ENCODE results near the gene BNIP3. TPM values are rescaled to one million over a fixed set of nuclear protein-coding genes. Genes with fewer than 3 reads are reported as not detected.
A peak's percentile ranks its signal among the peaks of the same experiment; 100 is the strongest.

Gene BNIP3
- total and polyA plus RNA-seq, 2 of the 8 experiments (the other 6 are each of a cell fraction or from before 2014, with no cell fraction given): 25.8 to 58.9 TPM

DNA sequence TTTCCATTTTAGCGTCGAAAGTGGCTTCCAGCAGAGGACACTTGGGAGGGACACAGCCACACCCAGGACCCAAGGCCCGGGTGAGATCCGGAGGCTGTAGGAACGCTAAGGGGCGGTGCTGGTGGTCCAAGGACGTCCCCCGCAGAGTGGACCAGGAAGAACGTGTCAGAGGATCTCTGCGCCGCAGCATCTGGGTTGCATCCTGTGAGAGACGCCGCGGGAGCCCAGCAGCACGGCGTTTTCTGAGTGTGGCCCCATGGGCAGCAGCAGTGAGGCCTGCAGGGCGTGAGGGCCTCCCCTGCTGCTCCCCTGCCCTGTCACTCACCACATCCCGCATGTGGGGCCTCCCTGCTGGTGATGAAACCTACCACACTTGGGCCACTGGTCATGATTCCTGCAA lies 40.5 kb upstream of the BNIP3 start:
- Histone ChIP-seq H3K36me3 (ENCODE audit: control insufficient read depth in 2 of 4, insufficient read depth in 4 of 4, low read length in 3 of 4) (no peaks in the 10 kb centered on the region), H2BK20ac (ENCODE audit: low read length) (peak overlapping the region; percentile 1; the same call in 1 of the 2 replicates), H3K27me3 (replicated peaks in 1 of 4; ENCODE audit: control insufficient read depth in 3 of 4, extremely low read depth in 1 of 4, insufficient read depth in 3 of 4, low read length in 3 of 4) (peaks cover 0 to 8% (median 1%) of the 10 kb centered on the region in 4 experiments; a peak in 3 of 7 replicates), H2BK120ac (replicated peaks; ENCODE audit: low read depth, low read length) (no peak overlapping the region), H3K9me3 (ENCODE audit: insufficient read depth in 2 of 2, low read depth in 1 of 2, low read length in 1 of 2) (no peaks in the 10 kb centered on the region; a peak in 1 of 4 replicates), H3K4me2 (ENCODE audit: insufficient read depth in 1 of 2, low read depth in 2 of 2, low read length in 2 of 2) (no peak overlapping the region), H3K79me1 (ENCODE audit: low read depth, low read length) (peaks cover 2% of the 10 kb centered on the region; the same call in 1 of the 2 replicates), H2AFZ (ENCODE audit: low read length) (no peak overlapping the region), H3K18ac (ENCODE audit: extremely low read depth, low read length) (no peak overlapping the region), H3K79me2 (ENCODE audit: control insufficient read depth in 1 of 2, insufficient read depth in 2 of 2, low read length in 2 of 2) (no peaks in the 10 kb centered on the region), H3K23me2 (ENCODE audit: low read depth, low read length) (no peaks in the 10 kb centered on the region), H4K91ac (replicated peaks; ENCODE audit: insufficient read length, low read length) (no peak overlapping the region), H3K14ac (ENCODE audit: insufficient read length) (no peak overlapping the region), H3K56ac (replicated peaks; ENCODE audit: insufficient read length, low read depth, low read length) (no peak overlapping the region), H3K4ac (replicated peaks; ENCODE audit: insufficient read length, low read depth, low read length) (no peak overlapping the region), H3K27ac (ENCODE audit: low read depth, low read length) (no peak overlapping the region), H3K23ac (ENCODE audit: insufficient read length) (no peak overlapping the region), H3K4me3 (ENCODE audit: extremely low read depth in 1 of 4, insufficient read depth in 2 of 4, low read depth in 3 of 4, low read length in 4 of 4) (no peak overlapping the region), H2AK5ac (ENCODE audit: low read depth, low read length) (no peak overlapping the region; the same call in 1 of the 2 replicates), H4K5ac (ENCODE audit: insufficient read length, low read depth, low read length) (no peak overlapping the region), H2BK5ac (ENCODE audit: low read depth, low read length) (no peak overlapping the region), H4K8ac (ENCODE audit: extremely low read depth, insufficient read depth, low read length) (no peak overlapping the region), H3K4me1 (replicated peaks in 1 of 4; ENCODE audit: control insufficient read depth in 3 of 4, insufficient read depth in 4 of 4, low read length in 3 of 4) (peaks cover 2 to 8% (median 3%) of the 10 kb centered on the region in 4 experiments; a peak in 5 of 7 replicates), H2BK12ac (ENCODE audit: low read depth, low read length) (no peak overlapping the region; the same call in 1 of the 2 replicates), H4K20me1 (replicated peaks in 1 of 2; ENCODE audit: control insufficient read depth in 1 of 2, insufficient read depth in 2 of 2, low read length in 2 of 2) (no peaks in the 10 kb centered on the region), H3K9ac (replicated peaks in 1 of 4; ENCODE audit: extremely low read depth in 1 of 4, low read depth in 3 of 4, low read length in 3 of 4) (no peak overlapping the region), H2BK15ac (ENCODE audit: low read length) (no peak overlapping the region)
- FAIRE-seq: no peak
- no peak for DNase-seq (ENCODE audit: low read depth in 1 of 2, low spot score in 2 of 2)
- POLR2A ChIA-PET (ENCODE audit: partially characterized antibody): interaction anchor here (1.4 to 2.4 kb wide), 3 partner anchors 14 to 43 kb away, joined by 3 to 7 read pairs (median 5); no protein-coding TSS in a partner anchor
- CTCF ChIA-PET (ENCODE audit: partially characterized antibody): interaction anchor here (0.6 to 6.0 kb wide), 37 partner anchors 8 to 349 kb away, joined by 3 to 86 read pairs (median 7); partner anchors contain the start of gene JAKMIP3
- 92% methylated on average over 17 of the region's 18 CpGs; no CpG with 5 or more reads in 1 of the 2 experiments for WGBS, 2 experiments (ENCODE audit: extremely low coverage in 1 of 2, insufficient coverage in 1 of 2, insufficient read length in 1 of 2, insufficient replicate concordance in 2 of 2, low coverage in 1 of 2, low lambda C conversion rate in 2 of 2, missing lambda C conversion rate in 1 of 2)
- no peak for TF ChIP-seq KDM5A (IDR thresholded peaks at IDR 0.05; ENCODE audit: low read length)
